ENCODE data around the gene LYSMD1.

Gene LYSMD1

DNA sequence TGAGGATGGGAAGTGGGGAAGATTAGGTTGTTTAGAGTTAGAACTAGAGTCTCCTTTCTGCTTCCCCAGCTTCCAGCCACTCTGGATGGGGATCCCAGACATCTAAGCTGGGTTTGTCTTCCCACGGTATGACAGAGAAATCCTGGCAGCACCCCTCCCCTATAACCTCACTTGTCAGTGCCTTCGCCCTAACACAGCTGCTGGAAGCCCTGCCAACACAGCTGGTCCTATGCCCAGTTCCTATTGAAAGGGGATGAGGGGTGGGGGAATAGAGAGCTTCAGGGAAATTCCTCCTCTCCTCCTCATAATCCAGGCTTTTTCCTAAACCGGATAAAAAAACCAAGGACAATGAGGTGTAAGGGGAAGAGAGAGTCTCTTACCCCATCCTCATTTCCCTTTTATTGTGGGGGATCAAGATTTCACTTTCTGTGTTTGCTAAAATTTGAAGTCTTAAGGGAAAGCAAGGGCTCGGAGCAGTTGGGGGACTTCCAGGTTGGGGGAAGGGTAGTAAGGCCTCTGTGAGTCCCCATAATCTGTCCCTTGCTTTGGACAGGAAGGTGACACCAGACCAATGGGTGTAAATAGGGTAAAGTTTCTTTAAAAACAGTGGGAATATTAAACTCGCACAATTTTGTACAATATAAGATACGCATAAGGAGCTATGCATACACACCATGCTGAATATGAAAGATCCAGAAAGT is 9.5 kb upstream of the LYSMD1 start:
- DNase-seq, result no peak

DNA sequence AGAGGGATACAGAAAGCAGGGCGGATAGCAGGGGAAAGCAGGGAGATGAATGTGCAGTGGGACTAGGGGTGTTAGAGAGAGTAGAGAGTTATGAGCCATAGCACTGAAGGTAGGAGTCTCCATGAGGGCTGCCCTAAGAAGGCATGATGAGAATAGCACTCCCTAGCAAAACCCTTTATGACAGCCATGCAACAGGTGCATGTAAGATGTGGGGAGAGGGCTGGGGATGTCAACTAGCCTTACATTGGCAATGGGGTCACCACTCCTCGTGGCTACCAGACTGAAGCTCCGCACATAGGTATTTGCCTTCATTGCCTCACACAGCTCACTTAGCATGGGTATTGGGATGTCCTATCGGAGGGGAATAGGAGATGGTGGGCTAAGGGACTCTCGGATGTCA is 5.5 kb upstream of the LYSMD1 start:
- DNase-seq, result no peak

DNA sequence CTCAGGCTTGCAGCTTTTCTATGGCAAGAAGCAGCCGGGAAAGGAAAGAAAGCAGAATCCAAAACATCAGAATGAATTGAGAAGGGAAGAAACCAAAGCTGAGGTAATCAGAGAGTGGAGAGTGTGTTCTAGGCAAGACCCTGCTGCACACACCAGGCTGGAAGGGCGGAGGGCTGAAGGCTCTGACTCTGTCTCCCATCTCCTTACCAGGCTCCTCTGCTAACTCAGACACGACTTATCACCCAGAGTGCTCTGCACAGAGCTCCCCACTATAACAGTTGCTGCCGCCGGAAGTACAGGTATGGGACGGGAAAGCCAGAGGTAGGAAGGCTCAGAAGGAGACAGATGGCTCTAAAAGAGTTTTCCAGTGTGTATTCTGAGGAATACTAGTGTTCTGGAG is 1.4 kb upstream of the LYSMD1 start:
- DNase-seq, result no peak

DNA sequence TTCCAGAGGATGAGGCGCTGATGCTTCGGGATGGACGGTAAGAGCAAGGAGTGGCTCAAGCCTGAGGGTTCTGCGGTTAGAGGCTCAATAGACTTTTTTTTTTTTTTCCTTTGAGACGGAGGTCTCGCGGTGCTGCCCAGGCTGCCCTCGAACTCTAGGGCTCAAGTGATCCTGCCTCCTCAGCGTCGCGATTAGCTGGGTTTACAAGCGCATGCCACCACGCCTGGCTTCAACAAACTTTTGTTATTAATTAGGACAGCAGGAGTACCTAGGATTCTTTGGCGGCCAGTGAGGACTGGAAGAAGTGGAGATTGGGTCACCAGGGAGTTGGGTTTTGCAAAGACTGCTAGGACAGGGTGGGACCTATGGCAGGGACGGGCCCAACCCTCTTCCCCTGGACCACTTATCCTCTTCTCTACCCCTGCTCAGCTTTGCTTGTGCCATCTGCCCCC is 829 bp upstream of the LYSMD1 start:
- no peak for DNase-seq

DNA sequence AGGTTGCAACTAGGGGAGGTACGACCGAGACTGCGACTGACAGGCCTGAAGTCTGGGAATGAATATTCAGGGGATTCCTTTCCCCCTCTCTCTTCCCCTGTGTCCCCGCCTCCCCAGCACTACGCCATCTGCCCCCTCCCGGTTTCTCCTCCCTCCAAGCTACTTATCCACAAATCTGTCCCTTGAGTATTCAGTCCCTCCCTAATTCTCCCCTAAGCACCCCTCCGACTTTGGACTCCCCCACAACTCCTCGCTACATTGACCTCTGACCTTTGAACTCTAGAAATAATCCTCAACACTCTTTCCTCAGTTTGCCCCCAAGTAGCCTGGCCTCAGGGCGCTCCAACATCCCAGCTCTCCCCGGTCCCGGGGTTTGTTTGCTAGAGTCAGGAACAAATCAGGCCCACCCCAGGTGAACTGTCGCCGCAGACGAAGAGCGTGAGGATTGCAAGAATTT is 393 bp downstream of the LYSMD1 start:
- no peak for DNase-seq

DNA sequence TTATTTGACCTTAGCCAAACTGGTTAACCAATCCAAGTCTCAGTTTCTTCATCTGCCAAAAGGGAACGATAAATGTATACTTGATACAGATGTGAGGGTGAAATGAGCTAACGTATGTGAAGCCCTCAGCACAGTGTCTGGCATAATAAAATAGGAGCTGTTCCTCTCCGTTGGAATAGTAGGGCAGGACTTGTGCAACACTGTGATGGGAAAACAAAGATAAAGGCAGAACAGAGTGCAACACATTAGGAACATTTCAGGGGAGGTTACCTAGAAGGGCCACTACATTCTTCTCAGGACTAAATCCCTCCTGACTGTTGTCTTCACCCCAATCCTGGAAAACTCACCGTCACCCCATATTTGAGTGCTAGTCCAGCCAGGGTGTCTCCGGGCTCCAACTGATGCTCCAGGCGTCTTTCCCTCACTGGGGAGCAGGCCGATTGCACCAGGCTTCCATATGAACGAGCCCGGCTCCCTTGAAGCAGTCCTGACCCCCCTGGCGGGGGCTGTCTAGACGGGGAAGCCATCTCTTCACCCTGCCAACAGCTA is 896 bp downstream of the LYSMD1 start:
- no peak for DNase-seq

DNA sequence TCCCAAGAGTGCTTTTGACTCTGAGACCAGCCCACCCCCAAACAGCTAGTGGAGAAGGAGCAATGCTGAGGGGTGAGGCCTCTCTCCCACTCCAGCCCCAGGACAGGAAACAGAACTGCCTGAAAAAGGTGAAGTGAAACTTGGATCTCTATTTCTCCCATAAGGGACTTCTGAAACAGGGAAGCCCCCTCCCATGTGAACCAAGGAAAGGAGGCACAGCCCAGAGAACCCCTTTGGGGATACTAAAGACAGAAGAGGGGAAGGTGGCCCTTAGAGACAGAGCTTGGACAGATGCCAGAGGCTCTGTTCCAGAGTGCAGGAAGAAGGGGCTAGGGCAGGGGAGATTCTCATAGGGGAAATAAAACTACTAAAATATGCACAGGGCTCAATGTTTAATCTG is 6.3 kb downstream of the LYSMD1 start:
- DNase-seq, result no peak

DNA sequence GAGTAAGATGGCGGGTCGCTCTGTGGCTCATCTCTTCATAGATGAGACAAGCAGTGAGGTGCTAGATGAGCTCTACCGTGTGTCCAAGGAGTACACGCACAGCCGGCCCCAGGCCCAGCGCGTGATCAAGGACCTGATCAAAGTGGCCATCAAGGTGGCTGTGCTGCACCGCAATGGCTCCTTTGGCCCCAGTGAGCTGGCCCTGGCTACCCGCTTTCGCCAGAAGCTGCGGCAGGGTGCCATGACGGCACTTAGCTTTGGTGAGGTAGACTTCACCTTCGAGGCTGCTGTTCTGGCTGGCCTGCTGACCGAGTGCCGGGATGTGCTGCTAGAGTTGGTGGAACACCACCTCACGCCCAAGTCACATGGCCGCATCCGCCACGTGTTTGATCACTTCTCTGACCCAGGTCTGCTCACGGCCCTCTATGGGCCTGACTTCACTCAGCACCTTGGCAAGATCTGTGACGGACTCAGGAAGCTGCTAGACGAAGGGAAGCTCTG is 6.9 kb downstream of the LYSMD1 start:
- DNase-seq, result no peak

DNA sequence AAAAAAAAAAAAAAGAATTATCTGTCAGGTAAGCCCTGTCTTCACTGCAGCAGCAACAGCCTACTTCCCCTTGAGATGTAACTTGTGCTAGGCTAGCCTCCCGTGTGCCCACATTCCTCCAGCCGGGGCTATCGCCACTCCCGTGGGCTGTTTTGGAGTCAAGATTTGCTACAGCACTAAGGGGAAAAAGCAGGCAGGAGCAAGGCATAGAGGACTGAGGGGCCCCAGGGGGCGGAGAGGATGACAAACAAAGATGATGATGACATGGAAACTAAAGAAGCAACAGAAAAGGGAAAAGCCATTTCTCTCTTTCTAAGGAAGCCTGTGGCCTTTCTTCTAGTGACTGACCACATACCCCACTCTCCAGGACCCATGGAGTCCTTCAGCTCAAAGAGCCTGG is 7.4 kb downstream of the LYSMD1 start:
- peak; percentile 77 for DNase-seq

DNA sequence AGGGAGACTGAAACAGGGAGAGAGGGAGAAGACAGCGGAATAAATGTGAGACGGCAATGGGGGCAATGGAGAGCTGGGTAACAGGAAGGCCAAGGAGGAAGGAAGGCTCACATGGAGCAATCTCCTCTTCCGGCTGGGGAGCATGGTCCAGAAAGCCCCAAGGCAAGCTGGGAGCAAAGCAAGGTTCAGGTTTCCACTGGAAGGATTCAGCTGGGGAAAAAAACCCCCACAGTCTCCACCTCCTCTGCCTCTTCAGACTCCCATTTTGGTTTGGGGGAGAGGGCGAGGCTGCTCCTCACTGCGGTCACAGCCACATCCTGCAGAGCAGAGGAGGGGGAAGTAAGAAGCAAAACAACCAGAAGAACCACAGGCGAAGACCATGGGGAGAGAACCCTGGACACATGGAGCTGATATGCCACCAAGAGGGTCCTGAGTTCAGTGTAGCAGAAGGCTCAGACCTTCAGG is 8.6 kb downstream of the LYSMD1 start:
- DNase-seq, result peak; percentile 72

DNA sequence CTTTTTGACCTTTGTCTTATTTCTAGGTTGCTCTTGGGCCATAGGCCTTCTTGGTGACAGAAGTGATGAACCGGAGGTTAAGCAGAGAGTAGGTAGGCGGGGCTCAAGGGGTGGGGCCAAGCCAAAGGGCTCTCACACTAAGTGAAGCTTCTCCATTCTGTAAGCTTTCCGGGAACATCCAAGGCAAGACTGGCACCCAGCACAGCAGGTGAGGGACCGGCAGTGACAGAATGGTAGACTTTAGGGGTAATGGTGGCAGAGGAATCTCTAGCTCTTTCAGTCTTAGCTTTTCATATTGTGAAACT is 9.2 kb downstream of the LYSMD1 start, which contains the start of gene TNFAIP8L2:
TNFAIP8L2 (plus strand) TSS at position 135 of the 305 bp plus-strand sequence. CDS start 2,049 bp downstream, outside the sequence.
- peak; percentile 80 for DNase-seq

DNA sequence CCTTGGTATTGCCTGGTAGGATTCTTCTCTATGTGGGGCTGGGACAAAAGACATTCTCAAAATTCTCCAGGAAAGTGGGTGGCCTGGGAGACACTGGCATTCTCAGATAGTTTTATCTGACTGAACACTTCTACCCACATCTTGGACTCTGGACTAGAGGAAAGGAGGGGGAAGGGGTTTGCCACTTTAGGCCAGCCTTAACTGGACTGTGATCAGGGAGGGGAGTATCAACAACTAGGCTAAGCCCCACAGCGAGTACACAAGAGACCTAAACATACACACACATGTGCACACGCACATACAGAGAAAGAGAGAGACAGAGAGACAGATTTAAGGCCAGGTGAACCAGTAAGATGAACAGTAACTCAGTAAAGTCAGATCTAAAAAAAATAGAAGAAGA is 18.0 kb downstream of the LYSMD1 start:
- DNase-seq, result no peak

DNA sequence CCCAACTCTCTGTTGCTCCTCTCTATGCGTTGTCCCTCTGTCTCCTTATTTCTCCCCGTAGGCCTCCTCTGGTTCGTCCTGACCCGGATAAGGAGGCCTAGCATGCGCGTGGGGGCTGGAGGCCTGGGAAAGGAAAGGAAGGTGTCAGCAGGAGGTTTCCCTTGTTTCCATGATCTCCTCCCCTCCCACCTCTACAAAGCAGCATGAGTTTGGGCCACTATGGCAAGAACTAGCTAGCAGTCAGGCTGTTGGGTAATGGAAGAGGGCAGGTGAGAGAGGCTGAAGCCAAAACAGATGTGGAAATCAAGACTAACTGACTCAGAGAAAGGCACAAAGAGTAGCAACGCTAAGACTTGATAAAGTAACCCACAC is 18.6 kb downstream of the LYSMD1 start:
- no peak for DNase-seq

DNA sequence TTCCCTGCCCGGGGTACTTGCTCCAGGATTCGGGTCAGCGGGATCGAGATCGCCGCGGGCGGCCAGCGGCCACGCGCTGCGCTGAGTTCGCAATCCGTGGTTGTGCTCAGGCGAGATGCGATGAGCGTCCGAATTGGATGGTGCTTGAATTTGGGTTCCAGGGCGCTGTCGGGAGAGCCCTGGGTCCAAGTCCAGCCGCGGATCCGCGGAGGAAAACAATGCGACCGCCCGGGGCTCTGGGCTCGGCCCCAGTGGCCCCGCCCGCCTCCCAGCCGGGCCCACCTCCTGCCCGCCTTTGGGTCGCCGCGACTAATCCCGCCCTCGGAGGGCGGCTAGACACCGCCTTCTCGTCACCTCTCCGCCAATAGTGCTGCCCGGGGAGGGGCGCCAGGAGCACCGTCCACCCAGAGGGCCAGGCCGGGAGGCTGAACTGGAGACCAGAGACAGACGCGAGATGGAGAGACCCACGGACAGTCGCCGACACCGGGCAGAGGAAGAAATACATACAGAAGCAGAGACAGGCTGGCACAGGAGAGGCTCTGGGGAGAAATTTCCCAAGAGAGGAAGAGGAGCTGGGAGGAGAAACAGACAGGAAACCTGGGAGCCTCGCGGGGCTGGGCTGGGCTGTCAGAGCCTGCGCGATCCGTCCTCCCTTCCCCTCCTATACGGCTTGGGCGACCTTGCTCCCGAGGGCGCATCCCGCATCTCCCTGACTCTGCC is 19.1 kb downstream of the LYSMD1 start, which contains the start of gene SEMA6C:
SEMA6C (minus strand) TSS at position 220 of the 720 bp plus-strand sequence. CDS start 4,010 bp downstream, outside the sequence.
- DNase-seq, result peak; percentile 91

DNA sequence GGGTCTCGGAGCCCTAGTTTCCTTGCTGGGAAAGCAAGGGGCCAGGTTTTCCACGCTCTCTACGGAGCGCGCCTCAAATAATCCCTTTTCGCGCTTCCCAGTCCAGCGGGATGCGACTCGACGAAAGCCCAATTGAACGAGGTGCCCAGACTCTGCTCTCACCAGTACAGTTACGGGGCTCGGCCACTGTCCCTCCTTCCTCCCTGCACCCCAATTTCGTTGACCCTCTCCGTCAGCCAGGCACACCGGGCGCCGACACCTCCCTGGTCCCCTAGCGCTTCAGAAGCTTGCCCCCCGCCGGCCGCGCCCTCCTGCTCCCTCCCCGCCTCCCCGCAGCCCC is 19.7 kb downstream of the LYSMD1 start:
- DNase-seq, result no peak

DNA sequence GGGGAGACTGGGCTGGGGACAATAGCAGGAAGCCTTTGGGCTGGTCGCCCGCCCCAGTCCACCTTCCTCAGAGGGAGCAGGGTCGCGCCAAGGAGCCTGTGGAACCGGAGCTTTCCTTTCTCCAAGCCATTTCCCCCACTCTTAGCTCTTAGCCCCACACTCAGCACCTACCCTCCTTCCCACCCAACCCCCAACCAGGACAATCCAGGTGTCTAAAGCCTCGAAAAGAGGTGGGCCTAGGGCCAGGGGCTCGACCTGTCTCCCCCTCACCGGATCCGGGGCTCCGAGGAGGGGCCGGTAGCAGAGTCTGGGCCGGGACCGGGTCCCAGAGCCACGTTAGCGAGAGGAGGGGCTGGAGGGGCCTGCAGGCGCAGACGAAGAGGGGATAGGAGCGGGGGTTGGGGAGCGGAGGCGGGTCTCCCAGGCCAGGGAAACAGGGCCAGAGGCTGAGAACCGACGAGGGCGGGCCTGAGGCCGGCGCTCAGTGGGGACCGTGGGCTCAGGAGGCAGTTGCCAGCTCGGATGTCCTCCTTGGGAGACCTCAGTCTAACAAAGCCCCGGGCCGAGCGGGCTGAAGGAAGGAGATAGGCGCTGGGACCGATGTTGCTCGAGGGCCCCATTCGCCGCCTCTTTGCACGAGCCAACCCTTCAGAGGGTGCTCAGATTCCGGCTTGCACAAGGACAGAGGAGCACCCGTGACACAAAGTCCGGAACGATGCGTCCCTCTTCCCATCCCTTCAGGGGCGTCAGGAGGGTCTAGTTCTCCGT is 20.2 kb downstream of the LYSMD1 start:
- DNase-seq, result no peak

DNA sequence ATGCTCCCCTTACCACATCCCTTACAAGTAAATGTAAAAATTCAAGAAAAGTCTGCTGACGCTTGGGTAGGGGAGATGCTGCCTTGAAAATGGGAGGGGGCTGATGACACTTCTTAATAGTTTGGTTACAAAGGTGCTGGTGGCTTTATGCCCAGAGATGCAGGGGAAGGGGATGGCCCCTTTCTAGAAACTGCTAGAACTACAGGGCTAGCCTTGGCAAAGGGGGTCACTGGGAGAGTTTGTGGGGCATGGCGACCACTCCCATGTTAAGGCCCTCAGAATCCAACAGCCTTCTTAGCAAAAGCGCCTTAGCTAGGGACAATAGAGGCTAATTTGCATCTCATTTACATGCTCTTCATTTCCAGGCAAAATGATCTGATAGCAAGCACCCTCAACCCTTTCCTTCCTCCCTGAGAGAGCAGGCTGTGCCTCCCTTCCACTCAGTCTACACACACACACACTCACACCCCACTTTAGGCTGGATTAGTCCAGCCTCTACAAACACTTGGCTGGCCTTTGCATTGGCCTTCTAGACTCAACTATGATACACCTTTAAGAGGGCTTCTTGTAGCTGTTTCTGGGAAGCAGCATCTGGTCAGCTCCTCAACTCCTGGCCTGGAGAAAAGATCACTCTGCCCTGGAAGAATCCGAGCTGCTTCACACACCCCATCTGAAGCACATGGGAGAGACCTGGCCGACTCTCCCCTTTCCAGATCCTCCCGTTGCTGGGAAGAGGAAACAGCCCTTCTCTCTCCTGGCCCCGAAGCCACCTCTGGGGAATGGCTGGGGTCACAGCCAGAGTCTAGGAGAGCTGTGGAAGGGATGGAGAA is 21.0 kb downstream of the LYSMD1 start:
- DNase-seq, result no peak

DNA sequence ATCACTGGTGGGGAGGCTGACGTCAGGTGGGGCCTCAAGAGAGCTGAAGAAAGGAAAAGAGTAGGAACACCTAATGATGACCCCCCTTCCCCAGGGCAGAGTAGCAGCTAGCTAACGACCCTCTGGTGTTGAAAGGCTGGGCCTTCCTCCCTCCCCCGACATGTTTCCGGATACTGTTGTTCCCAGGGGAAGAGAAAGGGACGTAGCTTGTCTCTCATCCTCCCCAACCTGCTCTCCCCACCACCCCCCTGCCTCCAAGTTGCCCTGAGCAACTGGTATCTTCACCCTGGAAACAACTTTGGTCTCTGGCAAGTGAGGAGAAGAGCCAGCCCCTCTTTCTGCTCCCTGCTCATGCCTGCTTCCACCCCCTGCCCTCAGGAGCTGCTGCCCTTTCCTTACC is 21.7 kb downstream of the LYSMD1 start:
- DNase-seq, result no peak

DNA sequence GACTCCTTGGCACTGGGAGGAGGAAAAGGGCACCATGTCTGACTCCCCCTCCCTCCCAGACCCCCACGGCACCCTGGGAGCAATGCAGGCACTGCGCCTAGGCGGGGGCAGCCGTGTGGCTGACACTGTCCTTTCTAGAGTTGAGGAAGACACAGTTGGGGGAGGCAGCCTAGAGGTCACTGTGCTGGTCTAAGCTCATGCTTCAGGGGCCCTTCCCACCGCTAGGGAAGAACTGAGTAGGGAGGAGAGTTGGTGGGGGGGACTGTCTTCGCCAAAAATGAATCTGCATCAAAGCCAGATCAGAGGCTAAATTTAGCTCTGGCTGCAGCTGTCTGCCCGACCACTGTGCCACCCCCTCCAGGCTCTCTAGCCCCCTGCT is 22.7 kb downstream of the LYSMD1 start:
- DNase-seq, result no peak

DNA sequence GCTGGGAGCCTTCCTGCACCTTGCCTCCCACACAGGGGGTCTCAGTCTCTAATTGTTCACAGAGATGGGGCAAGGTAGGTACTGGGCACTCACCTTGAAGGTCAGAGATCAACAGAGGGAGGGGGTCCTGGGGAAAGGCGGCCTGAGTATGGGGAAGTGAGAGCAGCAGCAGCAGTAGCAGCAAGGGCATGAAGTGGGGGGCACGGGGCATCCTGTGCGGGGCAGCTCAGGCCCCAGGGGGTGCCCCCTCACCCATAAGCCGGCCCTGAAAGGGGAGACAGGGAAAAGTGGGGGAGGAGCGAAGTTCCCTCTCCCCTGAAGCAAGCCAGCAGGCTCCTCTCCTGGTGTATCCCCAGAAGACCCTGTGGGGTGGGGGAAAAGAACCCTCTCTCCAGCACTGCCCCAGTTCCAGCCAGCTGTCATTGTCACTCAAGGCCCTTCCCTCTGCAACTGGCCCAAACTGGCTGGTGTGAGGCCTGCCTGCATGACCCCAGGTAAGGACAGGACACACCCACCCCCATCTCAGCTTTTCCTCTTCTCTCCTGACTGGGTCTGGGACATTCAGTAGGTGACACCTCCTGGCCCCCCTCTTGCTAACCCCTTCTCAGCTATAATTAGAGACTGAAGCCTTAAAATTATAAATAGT is 23.2 kb downstream of the LYSMD1 start:
- DNase-seq, result no peak

DNA sequence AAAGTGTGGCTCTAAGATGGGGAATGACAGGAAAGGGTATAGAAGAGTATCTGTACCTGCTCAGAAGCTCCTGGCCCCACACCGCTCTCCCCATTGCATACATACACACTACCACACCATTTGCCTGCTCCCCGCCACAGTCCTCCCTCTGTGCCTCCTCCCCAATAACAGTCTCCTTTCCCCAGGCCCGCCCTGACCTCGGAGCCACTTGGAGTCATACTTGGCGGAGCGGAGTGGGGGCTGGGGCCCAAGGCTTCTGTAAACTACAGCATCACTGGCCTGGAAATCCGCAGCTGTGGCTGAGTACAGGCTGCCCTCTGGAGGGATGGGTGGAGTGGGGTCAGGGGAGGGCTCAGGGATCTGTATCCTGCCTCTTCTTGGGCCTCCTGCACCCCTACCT is 27.9 kb downstream of the LYSMD1 start:
- no peak for DNase-seq
